Calu3 (cell line): ENCODE data around the gene FBXO22. TPM values are rescaled to one million over a fixed set of nuclear protein-coding genes. Genes with fewer than 3 reads are reported as not detected.
"Not testable (repeated sequence)": the region's sequence is repeated elsewhere in the genome, so short reads cannot be mapped to it uniquely, and the experiment has no call there.

ENCODE experiments used
- BruUV-seq: library from RNA; stranded (reverse); fragments of 400-500 nt; replicated peaks from 2 replicates; lab custom pipeline; 2021; lab: Mats Ljungman, UMichigan
- CTCF ChIA-PET: fragments of 300-600 bp; sonication (Branson Sonifier 250); formaldehyde crosslinking; loops from one replicate; lab custom pipeline; 2022; ENCODE audit warnings: antibody characterized with exemption; lab: Charles Lee
- DNase-seq: peaks from one replicate; pipeline ENCODE4 v3.0.0; 2022
- H3K27ac Mint-ChIP-seq: one replicate; pipeline ENCODE4 v1.8.0; 2022; ENCODE audit warnings: mixed read lengths; ENCODE audit not compliant: unreplicated experiment
- H3K27me3 Mint-ChIP-seq: one replicate; pipeline ENCODE4 v1.8.0; 2022; ENCODE audit warnings: mixed read lengths; ENCODE audit not compliant: unreplicated experiment
- H3K36me3 Mint-ChIP-seq: one replicate; pipeline ENCODE4 v1.8.0; 2022; ENCODE audit warnings: mild to moderate bottlenecking, moderate library complexity, mixed read lengths; ENCODE audit not compliant: insufficient read depth, unreplicated experiment
- H3K4me1 Mint-ChIP-seq: one replicate; pipeline ENCODE4 v1.8.0; 2022; ENCODE audit warnings: mild to moderate bottlenecking, low read depth, mixed read lengths; ENCODE audit not compliant: unreplicated experiment
- H3K4me3 Mint-ChIP-seq: one replicate; pipeline ENCODE4 v1.8.0; 2022; ENCODE audit warnings: mild to moderate bottlenecking, low read depth, moderate library complexity, mixed read lengths; ENCODE audit not compliant: unreplicated experiment
- H3K9me3 Mint-ChIP-seq: one replicate; pipeline ENCODE4 v1.8.0; 2022; ENCODE audit warnings: low read depth, mixed read lengths; ENCODE audit not compliant: unreplicated experiment
- intact Hi-C: fragments of 100-400 bp; cut with micrococcal nuclease; formaldehyde crosslinking; loops from one replicate; pipeline ENCODE4 v1.10.0; 2022; ENCODE audit not compliant: unreplicated experiment
- total RNA-seq: library from RNA; stranded (reverse); gene quantifications from 2 replicates; pipeline ENCODE4 v1.2.3, GENCODE V29; 2022
- TF ChIP-seq, protein P1 (sequence below): fragments of 200-600 bp; IDR thresholded peaks from one replicate; pipeline ENCODE4 v1.8.0; 2022; ENCODE audit warnings: antibody characterized with exemption; ENCODE audit not compliant: unreplicated experiment

The FBXO22 gene
- total RNA-seq, 1 experiment from 2014 or later, result 49.2 TPM

DNA sequence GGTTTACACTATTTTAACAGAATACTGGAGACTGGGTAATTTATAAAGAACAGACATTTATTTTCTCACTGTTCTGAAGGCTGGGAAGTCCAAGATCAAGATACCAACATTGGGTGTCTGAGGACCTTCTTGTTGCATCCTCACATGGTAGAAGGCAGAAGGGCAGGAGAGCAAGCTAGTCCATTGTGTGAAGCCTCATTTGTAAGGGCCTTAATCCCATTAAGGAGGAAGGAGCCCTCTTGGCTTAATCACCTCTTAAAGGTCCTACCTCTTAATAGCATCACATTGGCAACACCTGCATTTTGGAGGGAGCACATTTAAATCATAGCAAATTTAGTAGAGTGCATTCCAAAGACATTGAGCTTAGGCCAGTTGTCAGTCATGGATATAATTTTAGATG is 34.2 kb upstream of the FBXO22 start:
- H3K27ac Mint-ChIP-seq, result no peak overlapping the region

DNA sequence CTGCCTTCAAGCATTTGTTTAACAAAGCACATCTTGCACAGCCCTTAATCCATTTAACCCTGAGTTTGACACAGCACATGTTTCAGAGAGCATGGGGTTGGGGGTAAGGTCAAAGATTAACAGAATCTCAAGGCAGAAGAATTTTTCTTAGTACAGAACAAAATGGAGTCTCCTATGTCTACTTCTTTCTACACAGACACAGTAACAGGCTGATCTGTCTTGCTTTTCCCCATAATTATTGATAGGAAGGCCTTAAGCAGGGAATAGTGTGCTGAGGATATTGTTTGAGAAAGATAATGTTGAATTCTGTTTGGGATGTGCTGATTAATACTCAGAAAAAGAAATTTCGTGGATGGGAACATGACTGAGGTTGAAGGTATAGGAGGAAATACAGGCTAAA is 32.1 kb upstream of the FBXO22 start:
- DNase-seq, H3K27ac Mint-ChIP-seq, H3K36me3 Mint-ChIP-seq, H3K27me3 Mint-ChIP-seq, BruUV-seq, CTCF ChIA-PET, H3K4me1 Mint-ChIP-seq, intact Hi-C loops, H3K9me3 Mint-ChIP-seq, H3K4me3 Mint-ChIP-seq: not testable (repeated sequence)

More for the DNA sequence above, 34.2 kb upstream of the FBXO22 start:
- H3K36me3 Mint-ChIP-seq, result no peaks in the 10 kb centered on the region
- CTCF ChIA-PET, result no interaction called here
- TF ChIP-seq, protein P1, sequence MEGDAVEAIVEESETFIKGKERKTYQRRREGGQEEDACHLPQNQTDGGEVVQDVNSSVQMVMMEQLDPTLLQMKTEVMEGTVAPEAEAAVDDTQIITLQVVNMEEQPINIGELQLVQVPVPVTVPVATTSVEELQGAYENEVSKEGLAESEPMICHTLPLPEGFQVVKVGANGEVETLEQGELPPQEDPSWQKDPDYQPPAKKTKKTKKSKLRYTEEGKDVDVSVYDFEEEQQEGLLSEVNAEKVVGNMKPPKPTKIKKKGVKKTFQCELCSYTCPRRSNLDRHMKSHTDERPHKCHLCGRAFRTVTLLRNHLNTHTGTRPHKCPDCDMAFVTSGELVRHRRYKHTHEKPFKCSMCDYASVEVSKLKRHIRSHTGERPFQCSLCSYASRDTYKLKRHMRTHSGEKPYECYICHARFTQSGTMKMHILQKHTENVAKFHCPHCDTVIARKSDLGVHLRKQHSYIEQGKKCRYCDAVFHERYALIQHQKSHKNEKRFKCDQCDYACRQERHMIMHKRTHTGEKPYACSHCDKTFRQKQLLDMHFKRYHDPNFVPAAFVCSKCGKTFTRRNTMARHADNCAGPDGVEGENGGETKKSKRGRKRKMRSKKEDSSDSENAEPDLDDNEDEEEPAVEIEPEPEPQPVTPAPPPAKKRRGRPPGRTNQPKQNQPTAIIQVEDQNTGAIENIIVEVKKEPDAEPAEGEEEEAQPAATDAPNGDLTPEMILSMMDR, result no peak
- no peaks in the 10 kb centered on the region for H3K9me3 Mint-ChIP-seq
- H3K27me3 Mint-ChIP-seq, result no peaks in the 10 kb centered on the region
- no TSS peak for BruUV-seq
- no peak for DNase-seq
- no peak overlapping the region for H3K4me3 Mint-ChIP-seq
- intact Hi-C loops, result no loop called here
- H3K4me1 Mint-ChIP-seq, result no peaks in the 10 kb centered on the region

DNA sequence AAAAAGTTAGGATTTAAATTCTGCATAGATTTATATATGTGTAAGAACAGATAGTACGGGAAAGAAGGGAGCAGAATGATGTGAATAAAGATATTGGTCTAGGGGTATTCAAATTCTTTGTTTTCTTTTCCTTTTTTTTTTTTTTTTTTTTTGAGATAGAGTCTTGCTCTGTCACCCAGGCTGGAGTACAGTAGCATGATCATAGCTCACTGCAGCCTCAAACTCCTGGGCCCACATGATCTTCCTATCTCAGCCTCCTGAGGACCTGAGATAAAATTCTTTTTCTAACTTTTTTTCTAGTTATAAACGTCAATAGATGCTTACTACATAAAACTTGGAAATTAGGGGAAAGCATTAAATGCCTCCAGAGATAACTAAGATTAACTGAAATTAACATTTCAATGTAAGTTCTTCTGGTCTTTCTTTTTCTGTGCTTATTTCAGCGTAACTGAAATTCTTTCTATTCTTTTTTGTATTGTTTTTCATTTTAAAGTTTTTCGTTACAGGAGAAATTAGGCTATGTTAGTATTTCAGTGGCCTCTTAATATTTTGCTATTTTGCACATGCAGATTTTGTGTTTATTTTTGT is 31.2 kb upstream of the FBXO22 start:
- intact Hi-C loops, result no loop called here
- Mint-ChIP-seq H3K9me3 (no peaks in the 10 kb centered on the region), H3K36me3 (no peaks in the 10 kb centered on the region), H3K4me1 (no peaks in the 10 kb centered on the region), H3K27ac (no peak overlapping the region), H3K27me3 (no peaks in the 10 kb centered on the region), H3K4me3 (no peak overlapping the region)
- TF ChIP-seq, protein P1, result no peak
- BruUV-seq, result no TSS peak
- CTCF ChIA-PET, result interaction anchor here (0.7 kb wide), 1 partner anchor 718 kb away, joined by 6 read pairs; no protein-coding TSS in a partner anchor
- DNase-seq, result no peak

DNA sequence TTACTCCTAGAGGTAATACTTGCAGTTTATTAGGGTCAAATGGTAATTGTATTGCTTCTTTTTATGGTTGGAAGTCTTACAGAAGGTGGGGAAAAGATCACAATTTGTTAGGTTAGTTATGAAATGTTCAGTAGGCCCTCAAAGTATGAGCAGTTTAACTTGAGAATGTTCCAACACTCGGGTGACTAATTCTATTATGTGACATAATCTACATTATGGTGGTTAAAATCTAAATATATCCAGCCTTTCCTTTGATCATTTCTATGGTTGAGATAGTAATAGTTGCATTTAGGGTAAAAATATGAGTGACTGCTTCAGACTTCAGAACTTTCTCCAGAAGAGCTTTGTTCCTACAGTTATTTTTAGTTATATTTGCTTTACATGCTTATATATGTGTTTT is 19.6 kb upstream of the FBXO22 start:
- no peak overlapping the region for H3K4me3 Mint-ChIP-seq
- no peaks in the 10 kb centered on the region for H3K4me1 Mint-ChIP-seq
- CTCF ChIA-PET, result no interaction called here
- intact Hi-C loops, result no loop called here
- TF ChIP-seq, protein P1, result no peak
- no peaks in the 10 kb centered on the region for H3K9me3 Mint-ChIP-seq
- H3K36me3 Mint-ChIP-seq, result no peaks in the 10 kb centered on the region
- H3K27ac Mint-ChIP-seq, result no peak overlapping the region
- no TSS peak for BruUV-seq
- H3K27me3 Mint-ChIP-seq, result no peaks in the 10 kb centered on the region
- no peak for DNase-seq

DNA sequence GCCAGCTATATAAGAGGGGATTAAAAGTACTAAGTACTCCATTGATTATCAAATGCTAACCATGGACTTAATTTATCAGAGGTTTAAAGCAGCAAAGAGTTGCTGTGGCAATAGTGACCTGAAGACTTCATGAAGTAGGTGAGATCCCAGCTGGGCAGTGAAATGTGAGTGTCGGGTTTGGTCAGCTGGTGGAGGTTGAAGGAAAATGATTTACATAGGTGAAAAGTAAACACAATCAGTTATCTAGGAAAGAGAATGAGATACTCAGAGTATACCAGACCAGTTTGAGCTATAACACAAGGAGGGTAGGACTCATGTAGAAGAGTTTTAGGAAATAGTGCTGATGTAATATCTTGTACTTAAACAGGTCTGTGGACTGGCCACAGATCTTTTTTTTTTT is 16.5 kb upstream of the FBXO22 start:
- CTCF ChIA-PET, result interaction anchor here (0.6 kb wide), 1 partner anchor 1369 kb away, joined by 3 read pairs; no protein-coding TSS in a partner anchor
- no peaks in the 10 kb centered on the region for H3K4me1 Mint-ChIP-seq
- intact Hi-C loops, result no loop called here
- no TSS peak for BruUV-seq
- H3K4me3 Mint-ChIP-seq, result no peak overlapping the region
- no peaks in the 10 kb centered on the region for H3K27me3 Mint-ChIP-seq
- no peaks in the 10 kb centered on the region for H3K9me3 Mint-ChIP-seq
- DNase-seq, result no peak
- H3K36me3 Mint-ChIP-seq, result no peaks in the 10 kb centered on the region
- no peak overlapping the region for H3K27ac Mint-ChIP-seq
- TF ChIP-seq, protein P1, result no peak
